ENCODE measurements around the gene TMEM108. TPM values are rescaled to one million over a fixed set of nuclear protein-coding genes. Genes with fewer than 3 reads are reported as not detected.

Gene TMEM108
- total and polyA plus RNA-seq, 2 experiments from 2014 or later, result 7.4 to 15.3 TPM

DNA sequence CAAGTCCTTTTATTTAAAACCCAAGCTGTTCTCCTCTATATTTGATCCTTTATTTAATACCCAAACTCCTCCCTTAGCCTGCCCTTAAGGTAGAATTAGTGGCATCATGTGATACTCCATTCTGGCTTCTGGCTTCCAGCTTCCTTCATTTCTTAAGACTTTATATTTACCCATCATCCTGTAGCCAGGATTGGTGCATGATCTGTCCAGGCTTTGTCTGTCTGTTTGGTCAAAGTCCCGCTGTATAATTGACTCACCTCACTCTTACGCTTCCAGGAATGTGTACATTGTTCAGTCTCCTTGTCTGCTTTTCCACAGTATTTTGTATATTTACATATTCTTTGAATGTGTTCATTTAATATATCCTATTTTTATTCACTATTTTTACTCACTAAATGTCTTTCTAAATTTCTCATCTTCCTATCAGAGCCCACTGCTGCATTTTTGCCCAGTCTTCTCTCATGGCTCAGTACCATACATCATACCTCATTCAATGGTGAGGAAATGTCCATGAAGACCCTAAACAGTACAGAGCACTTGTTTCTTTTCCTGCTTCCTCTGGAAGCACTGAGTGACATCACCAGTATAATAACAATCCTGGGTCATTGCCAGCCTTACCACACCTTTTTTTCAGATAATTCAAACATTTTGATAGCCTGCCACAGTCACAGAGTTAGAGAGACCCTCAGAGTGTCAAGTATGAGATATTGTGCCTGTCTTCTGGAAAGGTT, 31.5 kb downstream of the TMEM108 start:
- no peak for TF ChIP-seq ZNF114 (CRISPR knock-in tag; IDR thresholded peaks at IDR 0.05)
- TF ChIP-seq, protein P1, sequence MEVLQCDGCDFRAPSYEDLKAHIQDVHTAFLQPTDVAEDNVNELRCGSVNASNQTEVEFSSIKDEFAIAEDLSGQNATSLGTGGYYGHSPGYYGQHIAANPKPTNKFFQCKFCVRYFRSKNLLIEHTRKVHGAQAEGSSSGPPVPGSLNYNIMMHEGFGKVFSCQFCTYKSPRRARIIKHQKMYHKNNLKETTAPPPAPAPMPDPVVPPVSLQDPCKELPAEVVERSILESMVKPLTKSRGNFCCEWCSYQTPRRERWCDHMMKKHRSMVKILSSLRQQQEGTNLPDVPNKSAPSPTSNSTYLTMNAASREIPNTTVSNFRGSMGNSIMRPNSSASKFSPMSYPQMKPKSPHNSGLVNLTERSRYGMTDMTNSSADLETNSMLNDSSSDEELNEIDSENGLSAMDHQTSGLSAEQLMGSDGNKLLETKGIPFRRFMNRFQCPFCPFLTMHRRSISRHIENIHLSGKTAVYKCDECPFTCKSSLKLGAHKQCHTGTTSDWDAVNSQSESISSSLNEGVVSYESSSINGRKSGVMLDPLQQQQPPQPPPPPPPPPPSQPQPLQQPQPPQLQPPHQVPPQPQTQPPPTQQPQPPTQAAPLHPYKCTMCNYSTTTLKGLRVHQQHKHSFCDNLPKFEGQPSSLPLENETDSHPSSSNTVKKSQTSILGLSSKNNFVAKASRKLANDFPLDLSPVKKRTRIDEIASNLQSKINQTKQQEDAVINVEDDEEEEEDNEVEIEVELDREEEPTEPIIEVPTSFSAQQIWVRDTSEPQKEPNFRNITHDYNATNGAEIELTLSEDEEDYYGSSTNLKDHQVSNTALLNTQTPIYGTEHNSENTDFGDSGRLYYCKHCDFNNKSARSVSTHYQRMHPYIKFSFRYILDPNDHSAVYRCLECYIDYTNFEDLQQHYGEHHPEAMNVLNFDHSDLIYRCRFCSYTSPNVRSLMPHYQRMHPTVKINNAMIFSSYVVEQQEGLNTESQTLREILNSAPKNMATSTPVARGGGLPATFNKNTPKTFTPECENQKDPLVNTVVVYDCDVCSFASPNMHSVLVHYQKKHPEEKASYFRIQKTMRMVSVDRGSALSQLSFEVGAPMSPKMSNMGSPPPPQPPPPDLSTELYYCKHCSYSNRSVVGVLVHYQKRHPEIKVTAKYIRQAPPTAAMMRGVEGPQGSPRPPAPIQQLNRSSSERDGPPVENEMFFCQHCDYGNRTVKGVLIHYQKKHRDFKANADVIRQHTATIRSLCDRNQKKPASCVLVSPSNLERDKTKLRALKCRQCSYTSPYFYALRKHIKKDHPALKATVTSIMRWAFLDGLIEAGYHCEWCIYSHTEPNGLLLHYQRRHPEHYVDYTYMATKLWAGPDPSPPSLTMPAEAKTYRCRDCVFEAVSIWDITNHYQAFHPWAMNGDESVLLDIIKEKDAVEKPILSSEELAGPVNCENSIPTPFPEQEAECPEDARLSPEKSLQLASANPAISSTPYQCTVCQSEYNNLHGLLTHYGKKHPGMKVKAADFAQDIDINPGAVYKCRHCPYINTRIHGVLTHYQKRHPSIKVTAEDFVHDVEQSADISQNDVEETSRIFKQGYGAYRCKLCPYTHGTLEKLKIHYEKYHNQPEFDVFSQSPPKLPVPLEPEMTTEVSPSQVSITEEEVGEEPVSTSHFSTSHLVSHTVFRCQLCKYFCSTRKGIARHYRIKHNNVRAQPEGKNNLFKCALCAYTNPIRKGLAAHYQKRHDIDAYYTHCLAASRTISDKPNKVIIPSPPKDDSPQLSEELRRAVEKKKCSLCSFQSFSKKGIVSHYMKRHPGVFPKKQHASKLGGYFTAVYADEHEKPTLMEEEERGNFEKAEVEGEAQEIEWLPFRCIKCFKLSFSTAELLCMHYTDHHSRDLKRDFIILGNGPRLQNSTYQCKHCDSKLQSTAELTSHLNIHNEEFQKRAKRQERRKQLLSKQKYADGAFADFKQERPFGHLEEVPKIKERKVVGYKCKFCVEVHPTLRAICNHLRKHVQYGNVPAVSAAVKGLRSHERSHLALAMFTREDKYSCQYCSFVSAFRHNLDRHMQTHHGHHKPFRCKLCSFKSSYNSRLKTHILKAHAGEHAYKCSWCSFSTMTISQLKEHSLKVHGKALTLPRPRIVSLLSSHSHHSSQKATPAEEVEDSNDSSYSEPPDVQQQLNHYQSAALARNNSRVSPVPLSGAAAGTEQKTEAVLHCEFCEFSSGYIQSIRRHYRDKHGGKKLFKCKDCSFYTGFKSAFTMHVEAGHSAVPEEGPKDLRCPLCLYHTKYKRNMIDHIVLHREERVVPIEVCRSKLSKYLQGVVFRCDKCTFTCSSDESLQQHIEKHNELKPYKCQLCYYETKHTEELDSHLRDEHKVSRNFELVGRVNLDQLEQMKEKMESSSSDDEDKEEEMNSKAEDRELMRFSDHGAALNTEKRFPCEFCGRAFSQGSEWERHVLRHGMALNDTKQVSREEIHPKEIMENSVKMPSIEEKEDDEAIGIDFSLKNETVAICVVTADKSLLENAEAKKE (CRISPR knock-in tag; IDR thresholded peaks at IDR 0.05), result no peak
- TF ChIP-seq EZH2phosphoT487 (IDR thresholded peaks at IDR 0.05; ENCODE audit: unreplicated experiment), result no peak
- no peak for TF ChIP-seq JUNB (IDR thresholded peaks at IDR 0.05; ENCODE audit: unreplicated experiment)
- no peak for TF ChIP-seq STAT1 (IDR thresholded peaks at IDR 0.05; ENCODE audit: unreplicated experiment)
- TF ChIP-seq POLR2AphosphoS5 (IDR thresholded peaks at IDR 0.05; ENCODE audit: low read depth), result no peak
- TF ChIP-seq, protein P2, sequence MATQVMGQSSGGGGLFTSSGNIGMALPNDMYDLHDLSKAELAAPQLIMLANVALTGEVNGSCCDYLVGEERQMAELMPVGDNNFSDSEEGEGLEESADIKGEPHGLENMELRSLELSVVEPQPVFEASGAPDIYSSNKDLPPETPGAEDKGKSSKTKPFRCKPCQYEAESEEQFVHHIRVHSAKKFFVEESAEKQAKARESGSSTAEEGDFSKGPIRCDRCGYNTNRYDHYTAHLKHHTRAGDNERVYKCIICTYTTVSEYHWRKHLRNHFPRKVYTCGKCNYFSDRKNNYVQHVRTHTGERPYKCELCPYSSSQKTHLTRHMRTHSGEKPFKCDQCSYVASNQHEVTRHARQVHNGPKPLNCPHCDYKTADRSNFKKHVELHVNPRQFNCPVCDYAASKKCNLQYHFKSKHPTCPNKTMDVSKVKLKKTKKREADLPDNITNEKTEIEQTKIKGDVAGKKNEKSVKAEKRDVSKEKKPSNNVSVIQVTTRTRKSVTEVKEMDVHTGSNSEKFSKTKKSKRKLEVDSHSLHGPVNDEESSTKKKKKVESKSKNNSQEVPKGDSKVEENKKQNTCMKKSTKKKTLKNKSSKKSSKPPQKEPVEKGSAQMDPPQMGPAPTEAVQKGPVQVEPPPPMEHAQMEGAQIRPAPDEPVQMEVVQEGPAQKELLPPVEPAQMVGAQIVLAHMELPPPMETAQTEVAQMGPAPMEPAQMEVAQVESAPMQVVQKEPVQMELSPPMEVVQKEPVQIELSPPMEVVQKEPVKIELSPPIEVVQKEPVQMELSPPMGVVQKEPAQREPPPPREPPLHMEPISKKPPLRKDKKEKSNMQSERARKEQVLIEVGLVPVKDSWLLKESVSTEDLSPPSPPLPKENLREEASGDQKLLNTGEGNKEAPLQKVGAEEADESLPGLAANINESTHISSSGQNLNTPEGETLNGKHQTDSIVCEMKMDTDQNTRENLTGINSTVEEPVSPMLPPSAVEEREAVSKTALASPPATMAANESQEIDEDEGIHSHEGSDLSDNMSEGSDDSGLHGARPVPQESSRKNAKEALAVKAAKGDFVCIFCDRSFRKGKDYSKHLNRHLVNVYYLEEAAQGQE (IDR thresholded peaks at IDR 0.05; ENCODE audit: unreplicated experiment), result no peak
- H4K20me1 ChIP-seq (replicated peaks; ENCODE audit: insufficient read depth), result 0 out of 2 replicates have a peak, but pooled peaks cover 3% of the 10 kb centered on the region
- H3K4me3 ChIP-seq, result no peak overlapping the region
- no peaks in the 10 kb centered on the region for H3K36me3 ChIP-seq (ENCODE audit: insufficient read depth)
- H3K27ac Mint-ChIP-seq, result no peak overlapping the region
- no peaks in the 10 kb centered on the region for H3K4me1 ChIP-seq (ENCODE audit: insufficient read depth)
- no peaks in the 10 kb centered on the region for H3K9me2 ChIP-seq (ENCODE audit: insufficient read depth)
- no peaks in the 10 kb centered on the region for H3K36me3 Mint-ChIP-seq (ENCODE audit: low read depth)
- H3F3A ChIP-seq (replicated peaks; ENCODE audit: low read depth), result no peaks in the 10 kb centered on the region
- no peak overlapping the region for H2AFZ ChIP-seq
- ATAC-seq (no peak), DNase-seq (ENCODE audit: low spot score) (no peak)
- peaks cover 2% of the 10 kb centered on the region for H3K27me3 Mint-ChIP-seq (ENCODE audit: insufficient read depth, low read depth, poor library complexity)
- no peaks in the 10 kb centered on the region for H3K9me3 Mint-ChIP-seq
- H3K4me1 Mint-ChIP-seq, result no peaks in the 10 kb centered on the region
- H3K27me3 ChIP-seq (ENCODE audit: insufficient read depth), result no peaks in the 10 kb centered on the region
- no peak overlapping the region for H3K4me2 ChIP-seq
- no peak overlapping the region for H3K27ac ChIP-seq (ENCODE audit: low read depth)
- peaks cover 7% of the 10 kb centered on the region; the same call in 1 of the 2 replicates for H3K79me2 ChIP-seq (replicated peaks; ENCODE audit: insufficient read depth)
- H3K4me3 Mint-ChIP-seq, result no peak overlapping the region
